Stimulated activated CD8-positive, alpha-beta memory T cell treated with anti-CD3 and anti-CD28 coated beads, Interleukin-4, amount 100 ng/mL, for 4 hours (primary cell): ENCODE results near the gene ACKR2.
"Not testable (repeated sequence)": the region's sequence is repeated elsewhere in the genome, so short reads cannot be mapped to it uniquely, and the experiment has no call there.

Experiments
- DNase-seq, 2 donors: peaks; one replicate each; pipeline ENCODE4 v3.0.0-alpha.2; 2020; ENCODE audit warnings: low read depth in 2 of 2, low spot score in 1 of 2

Gene ACKR2

DNA sequence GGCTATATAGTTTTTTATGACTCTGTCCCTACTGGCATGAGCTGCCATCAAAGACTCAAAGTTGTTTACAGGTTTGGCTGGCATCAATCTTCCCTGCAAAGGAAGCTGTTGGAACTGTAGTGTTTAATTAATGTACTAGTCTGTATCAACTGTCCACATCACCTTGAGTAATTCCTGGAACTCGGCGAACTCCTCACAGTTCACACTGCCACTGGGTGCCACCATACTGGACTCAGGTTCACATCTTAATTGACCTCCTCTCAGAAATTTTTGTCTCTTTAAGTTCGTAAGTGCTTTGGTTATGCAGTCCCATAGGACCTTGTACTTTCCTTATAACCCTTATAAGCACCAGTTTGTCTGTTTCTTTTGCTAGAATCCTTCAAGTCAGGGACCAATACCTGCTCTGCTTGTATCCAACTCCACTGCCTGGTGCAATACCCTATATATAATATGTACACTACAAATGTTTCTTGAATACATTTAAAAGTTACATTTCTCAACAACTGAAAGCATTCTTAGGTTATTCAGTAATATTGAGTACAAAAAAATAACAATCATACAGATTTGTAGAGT lies 8.1 kb upstream of the ACKR2 start:
- no peak for DNase-seq

DNA sequence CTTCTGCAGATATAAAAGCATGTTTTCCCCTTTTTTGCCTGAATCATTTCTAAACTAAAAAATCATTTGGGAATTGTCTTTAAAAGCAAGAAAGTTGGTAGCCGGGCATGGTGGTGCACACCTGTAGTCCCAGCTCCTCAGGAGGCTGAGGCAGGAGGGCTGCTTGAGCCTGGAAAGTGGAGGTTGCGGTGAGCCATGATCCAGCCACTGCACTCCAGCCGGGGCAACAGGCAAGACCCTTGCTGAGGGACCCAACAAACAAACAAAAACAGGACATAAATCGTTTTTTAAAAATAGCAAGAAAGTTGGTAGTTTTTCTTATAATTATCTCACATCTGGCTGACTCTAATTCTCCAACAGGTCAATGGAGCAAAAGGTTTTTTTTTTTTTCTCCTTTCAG lies 7.5 kb upstream of the ACKR2 start:
- DNase-seq, result no peak

DNA sequence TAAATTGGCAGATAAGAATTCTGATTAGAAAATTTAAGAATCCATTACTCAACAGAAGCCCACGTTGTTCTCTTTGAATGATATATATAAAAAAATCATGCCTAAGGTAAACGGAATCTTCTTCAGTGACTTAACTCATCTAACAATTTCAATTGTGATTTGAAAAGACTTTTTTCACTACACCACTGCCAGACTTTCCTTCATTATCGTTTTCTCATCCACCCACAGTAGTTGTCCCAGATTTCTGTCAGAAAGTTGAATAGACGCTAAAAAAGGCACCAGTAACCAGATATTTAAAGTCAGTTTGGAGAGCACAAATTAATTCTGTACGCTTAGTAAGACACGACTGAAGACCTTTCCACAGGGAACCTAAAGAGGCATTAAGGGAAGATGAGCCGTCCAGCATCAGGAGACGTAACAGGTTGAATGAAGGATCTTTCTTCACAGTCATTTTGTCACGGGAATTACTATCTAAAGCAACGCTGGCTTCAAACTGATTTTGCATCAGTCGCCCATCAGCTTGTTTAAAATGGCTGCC lies 6.3 kb upstream of the ACKR2 start:
- DNase-seq, result no peak

DNA sequence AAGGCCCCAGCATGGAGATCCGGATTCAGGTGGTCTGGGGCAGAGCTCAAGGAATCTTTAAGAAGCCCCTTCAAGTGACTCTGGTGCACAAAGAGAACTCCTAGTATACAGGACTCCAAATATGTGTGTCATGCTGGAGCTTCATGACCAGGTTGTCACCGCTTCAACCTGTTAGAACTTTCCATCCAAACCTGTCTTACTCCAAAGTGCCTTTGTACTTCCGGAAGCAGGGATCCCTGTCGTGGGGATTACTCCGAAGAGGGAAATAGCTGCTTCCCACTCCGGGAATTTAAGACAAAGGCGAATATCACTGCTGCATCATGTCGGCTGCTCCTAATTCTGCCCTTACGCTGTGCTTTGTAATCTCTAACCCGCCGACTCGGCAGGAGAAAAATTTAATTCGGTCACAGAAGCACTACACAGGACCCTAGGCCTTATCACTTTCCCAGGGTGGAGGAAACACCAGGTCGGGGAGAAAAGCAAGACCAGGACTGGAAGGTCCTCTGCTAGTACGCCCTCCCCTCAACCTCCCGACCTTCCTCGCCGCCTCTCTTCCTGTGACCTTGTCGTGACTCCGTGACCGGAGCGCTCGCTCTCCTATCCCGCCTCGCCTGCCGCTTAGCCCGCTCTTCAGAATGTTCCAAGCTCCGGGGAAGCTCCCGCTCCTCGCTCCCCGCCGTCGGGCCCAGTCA lies 5.7 kb upstream of the ACKR2 start:
- no peak for DNase-seq

DNA sequence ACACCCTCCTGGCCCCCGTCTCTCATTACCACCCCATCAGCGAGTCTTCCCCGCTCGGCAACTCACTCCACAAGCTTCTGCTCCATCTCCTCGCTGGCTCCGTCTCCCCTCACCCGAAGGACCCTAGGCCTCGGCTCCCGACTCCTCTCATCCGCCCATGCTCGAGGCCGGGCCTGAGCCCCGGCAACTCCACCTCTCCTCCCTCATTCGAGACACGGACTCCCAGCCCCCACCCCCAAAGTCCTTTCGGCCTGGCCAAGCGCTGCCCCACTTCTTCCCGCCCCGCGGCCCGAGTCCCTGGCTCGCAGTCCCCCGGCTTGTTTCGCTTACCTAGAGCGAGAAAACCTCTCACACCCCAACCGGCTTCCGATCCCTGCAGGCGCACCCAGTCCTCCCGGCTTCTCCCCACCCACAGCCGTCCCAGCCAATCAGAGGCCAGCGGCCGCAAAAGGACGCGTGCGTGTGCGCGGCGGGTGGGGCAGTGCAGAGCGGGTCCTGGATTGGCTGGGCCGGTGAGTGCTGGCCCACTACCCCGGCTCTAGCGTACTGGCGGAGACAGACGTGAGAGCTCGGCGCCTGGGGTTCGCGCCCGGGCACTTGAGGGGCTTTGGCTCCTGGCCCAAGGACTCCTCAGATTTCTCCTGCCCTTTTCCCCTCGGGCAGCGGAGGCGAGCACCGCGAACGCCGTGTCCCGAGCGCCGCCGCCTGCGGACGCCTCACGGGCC lies 5.0 kb upstream of the ACKR2 start, which contains the start of gene HIGD1A:
Gene HIGD1A, minus strand, starts transcription at position 385 of the 725 bp plus-strand sequence. CDS start 10,237 bp downstream, outside the sequence.
- peak; percentile 74 to 86 for DNase-seq

DNA sequence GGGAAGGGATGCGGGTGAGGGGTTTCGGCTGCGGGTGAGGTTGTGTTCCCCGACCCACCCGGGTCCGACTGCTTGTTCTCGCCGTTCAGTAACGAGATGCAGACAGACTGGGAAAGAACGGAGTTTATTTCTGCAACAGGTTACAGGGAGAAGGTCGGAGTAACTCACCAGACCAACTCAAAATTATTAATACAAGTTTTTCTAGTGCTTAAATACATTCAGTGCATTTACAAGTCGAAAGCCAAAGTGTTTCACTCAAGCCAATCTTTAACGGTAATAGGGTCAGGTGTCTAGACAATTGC lies 4.5 kb upstream of the ACKR2 start:
- no peak for DNase-seq

DNA sequence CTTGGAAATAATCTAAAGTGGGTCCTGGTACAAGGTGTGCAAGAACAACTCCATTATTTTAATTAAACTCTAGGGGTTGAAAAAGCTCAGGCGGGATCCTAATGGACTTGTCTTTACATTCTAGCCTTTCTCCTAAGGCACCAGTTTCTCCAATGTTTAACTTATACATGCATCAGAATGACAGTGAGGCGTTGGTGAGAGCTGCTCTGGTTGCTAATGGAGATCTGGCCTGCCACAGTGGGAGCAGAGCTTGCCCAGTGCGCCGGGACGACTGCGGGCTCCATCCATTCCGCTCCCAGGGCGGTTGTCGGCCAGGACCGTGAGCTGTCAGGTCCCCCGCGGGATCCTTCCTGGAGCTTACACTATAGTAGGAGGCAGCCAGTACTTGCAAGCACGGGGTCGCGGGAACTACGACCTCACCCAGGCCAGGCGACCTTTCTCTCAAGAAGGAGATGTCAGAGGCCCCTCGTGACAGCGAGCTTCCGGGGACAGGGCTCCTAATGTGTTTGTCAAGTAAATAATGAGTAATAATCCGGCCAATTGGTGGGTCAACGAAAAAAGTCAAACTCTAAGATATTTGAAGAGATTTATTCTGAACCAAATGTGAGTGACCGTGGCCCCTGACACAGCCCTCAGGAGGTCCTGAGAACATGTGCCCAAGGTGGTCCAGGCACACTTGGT lies 4.0 kb upstream of the ACKR2 start:
- no peak for DNase-seq

DNA sequence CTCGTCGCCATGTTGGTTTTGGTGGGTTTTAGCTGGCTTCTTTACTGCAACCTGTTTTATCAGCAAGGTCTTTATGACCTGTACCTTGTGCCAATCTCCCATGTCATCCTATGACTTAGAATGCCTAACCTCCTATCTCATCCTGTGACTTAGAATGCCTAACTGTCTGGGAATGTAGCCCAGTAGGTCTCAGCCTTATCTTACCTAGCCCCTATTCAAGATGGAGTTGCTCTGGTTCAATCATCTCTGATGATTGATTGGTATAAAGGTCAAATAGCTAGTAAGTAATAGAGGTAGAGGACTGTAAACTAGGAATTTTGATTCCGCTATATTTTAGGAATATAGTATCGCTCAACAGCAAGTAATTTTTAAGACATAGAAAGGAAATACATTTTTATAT lies 1.3 kb upstream of the ACKR2 start:
- no peak for DNase-seq

DNA sequence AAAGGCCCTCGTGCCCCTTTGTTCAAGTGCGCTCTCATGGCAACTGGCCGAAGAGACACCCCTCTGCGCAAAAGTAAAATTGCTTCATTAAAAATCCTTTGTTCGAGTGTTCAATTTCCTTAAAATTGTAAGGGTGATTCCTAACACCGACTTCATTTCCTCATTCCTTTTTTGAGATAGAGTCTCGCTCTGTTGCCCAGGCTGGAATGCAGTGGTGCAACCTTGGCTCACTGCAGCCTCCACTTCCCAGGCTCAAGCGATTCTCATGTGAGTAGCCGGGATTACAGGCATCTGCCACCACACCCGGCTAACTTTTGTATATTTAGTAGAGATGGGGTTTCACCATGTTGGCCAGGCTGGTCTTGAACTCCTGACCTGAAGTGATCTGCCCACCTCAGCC lies 1.5 kb downstream of the ACKR2 start:
- DNase-seq, result not testable (repeated sequence)

DNA sequence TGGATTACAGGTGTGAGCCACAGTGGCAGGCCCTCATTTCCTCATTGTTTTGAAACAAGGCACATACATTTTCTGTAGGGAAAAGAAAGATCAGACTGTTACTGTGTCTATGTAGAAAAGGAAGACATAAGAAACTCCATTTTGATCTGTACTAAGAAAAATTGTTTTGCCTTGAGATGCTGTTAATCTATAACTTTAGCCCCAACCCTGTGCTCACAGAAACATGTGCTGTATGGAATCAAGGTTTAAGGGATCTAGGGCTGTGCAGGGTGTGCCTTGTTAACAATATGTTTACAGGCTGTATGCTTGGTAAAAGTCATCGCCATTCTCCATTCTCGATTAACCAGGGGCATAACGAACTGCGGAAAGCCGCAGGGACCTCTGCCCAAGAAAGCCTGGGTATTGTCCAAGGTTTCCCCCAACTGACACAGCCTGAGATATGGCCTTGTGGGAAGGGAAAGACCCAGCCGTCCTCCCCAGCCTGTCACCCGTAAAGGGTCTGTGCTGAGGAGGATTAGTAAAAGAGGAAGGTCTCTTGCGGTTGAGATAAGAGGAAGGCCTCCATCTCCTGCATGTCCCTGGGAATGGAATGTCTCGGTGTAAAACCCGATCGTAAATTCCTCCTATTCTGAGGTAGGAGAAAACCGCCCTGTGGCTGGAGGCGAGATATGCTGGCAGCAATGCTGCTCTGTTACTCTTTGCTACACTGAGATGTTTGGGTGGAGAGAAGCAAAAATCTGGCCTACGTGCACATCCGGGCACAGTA lies 2.1 kb downstream of the ACKR2 start:
- not testable (repeated sequence) for DNase-seq

DNA sequence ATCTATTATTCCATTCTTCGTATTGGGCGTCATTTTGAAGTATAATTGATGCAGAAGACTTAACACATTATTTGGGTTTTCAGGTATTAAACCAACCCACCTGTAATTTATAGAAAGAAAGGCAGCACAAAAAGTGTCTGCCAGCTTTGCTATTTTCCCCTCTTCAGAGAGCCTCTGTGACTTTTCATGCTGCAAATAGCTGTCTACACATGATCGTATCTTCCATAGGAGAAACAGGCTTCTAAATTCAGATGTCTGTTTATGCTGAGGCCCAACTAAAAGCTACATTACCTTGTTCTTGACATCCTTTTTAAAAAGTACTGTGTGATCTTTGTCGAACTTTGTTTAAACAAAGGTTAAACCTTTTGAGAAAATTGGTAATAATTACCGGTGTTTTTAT lies 5.0 kb downstream of the ACKR2 start:
- DNase-seq, result no peak

DNA sequence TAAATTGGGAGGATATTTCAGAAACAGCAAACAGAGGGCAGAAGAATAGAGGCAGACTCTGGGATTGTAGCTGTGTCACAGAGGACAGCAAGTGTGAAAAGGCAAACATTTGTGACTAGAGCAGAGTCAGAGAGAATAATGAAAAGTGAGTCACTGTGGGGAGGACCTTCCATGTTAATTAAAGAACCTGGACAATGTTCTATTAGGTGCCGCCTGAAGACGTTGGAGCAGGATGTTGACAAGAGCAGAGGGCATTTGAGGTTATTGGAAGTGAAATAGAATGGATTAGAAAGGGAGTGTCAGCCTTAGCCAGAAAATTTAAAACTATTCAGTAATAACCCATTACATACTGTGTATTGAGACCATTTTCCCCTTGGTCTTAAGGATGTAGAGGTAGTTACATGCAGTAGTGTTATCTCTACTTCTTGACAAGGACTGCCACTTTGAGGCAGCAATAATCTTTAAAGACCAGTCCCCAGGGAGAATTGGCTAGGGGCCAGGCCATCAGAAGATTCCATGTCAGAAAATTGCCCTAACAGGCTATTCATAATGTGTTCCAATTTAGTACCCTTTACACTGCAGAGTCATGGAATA lies 5.8 kb downstream of the ACKR2 start:
- no peak for DNase-seq

DNA sequence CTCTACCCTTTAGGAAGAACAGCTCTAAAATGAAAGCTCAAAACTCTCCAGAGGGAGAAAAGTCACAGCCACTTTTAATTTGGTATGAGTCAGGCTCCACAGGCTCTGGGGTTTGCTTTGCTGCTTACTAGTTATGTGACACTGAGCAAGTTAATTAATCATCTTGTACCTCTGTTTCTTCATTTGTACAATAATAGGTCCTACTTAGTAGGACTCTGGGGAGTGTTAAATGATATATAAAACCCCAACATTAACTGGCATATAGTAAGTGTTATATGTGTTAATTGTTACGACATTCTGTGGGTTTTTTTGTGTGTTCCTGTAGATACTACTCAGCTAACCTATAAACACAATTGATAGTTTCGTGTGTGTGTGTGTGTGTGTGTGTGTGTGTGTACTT lies 6.6 kb downstream of the ACKR2 start:
- no peak for DNase-seq

DNA sequence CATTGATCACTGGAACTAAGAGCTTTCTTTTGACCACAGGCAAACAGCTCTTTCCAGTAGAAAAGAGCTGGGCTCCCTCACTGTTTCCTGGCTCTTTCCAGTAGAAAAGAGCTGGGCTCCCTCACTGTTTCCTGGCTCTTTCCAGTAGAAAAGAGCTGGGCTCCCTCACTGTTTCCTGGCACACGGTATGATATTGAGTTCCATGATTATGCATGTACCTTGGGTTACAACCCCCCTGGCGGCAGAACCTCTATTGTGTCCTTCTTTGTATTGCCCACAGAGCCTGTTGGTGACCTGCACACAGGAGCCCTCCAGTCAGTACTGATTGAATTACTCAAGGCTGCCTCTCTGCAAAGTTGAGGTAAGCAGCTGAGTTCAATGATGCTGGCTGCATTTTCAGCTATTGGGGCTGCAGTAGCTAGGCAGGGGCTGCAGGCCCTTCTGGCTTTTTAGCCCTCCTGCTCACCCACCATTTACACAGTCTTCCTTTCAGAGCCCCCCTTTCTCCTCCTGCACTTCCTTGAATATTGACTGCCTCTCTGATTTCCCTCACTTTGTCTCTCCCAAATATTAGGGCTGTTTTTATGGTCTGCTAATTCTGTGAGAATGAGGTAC lies 10.2 kb downstream of the ACKR2 start:
- DNase-seq, result no peak

DNA sequence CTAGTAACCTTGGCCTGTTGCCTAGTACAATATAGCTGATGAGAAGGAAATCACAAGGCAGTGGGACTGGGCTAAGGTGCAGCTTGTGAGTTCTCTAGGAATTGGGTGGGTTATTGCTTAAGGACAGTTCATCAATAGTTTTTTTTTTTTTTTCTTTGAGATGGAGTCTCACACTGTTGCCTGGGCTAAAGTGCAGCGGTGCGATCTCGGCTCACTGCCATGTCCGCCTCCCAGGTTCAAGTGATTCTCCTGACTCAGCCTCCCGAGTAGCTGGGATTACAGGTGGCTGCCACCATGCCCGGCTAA lies 11.5 kb downstream of the ACKR2 start:
- no peak for DNase-seq

DNA sequence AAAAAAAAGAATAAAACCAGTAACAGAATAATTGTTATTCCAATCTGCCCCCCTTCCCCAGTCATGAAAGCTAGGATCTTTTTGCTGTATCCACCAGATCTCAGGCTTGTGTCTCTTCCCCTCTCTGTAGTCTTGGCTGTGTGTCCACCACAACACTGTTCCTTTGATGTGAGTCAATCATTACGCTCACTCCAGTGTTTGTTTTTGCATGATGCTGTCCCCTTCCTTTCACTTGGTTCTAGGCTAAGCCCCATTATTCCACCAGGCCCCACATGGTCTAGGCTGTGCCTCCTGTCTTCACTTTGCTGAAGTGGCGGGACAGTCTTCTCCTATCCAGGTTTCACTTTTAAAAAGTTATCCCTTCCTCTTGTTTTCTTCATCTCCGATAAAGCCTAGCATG lies 13.6 kb downstream of the ACKR2 start:
- DNase-seq, result no peak

DNA sequence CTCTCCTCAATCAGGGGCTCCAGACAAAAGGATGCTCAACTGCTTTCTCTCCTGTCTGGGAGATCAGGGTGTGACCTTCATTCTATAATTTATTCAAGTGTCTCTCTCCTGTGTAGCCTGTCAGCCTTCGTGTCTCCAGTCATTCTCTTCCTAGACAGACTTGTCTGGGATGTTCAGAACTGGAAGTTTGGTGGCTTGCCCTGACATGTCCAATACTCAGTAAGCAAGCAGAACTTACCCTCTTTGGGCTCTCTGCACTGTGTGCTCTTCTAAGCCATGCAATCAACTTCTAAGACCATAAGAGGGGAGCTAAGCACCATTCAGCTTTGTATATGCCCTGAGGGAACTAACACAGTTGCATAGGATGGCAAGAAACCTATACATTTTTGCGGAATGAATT lies 14.1 kb downstream of the ACKR2 start:
- DNase-seq, result no peak

DNA sequence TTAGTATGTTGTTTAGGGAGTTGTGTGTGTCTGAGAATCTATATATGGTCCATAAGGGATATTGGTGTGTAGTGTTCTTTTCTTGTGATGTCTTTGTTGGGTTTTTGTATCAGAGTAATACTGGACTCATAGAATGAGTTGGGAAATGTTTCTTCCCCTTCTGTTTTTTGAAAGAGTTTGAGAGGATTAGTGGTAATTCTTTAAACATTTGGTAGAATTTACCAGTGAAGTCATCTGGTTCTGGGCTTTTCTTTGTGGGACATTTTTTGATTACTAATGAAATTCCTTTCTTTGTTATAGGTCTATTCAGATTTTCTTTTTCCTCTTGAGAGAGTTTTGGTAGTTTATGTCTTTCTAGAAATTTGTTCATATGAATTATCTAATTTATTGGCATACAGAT lies 16.9 kb downstream of the ACKR2 start:
- no peak for DNase-seq

DNA sequence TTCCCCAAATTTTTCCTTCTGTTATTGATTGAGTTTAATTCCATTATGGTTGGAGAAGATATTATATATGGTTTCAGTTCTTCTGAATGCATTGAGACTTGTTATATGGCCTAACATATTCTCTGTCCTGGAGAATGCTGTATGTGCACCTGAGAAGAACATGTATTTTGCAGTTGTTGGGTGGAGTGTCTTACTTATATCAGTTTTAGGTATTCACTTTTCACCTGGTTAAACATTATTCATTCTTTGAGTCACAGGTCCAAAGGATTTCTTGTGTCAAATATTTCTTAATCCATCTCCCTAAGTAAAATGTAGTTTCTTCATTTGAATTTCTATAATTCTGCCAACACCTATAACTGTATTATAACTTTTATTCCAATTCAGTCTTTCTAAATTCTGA lies 17.8 kb downstream of the ACKR2 start:
- DNase-seq, result no peak

DNA sequence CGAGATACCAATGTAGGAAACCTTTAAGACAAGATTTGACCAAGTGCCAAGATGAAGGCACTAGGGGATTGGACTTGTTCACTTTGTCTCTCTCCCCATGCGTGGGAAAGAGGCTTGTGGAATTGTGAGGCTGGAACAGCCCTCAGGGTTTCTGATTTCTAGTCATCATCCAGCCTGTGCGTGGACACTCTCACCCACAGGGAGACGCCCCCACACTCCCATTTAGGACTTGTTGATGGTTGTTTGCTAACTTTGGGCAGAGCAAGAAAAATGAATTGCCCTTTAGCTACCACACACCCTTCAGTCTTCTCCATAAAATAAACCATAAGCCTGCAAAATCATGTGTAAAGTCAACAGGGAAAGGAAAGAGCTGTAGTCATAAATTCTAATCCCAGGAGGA lies 18.4 kb downstream of the ACKR2 start:
- DNase-seq, result no peak
